Right forelimb (tissue), 1 donor: ENCODE data around the gene PPP1R9B.
A peak's percentile ranks its signal among the peaks of the same experiment; 100 is the strongest.

Experiments
- DNase-seq: peaks from one replicate; pipeline ENCODE4 v3.0.0-alpha.2; 2018

Gene PPP1R9B

DNA sequence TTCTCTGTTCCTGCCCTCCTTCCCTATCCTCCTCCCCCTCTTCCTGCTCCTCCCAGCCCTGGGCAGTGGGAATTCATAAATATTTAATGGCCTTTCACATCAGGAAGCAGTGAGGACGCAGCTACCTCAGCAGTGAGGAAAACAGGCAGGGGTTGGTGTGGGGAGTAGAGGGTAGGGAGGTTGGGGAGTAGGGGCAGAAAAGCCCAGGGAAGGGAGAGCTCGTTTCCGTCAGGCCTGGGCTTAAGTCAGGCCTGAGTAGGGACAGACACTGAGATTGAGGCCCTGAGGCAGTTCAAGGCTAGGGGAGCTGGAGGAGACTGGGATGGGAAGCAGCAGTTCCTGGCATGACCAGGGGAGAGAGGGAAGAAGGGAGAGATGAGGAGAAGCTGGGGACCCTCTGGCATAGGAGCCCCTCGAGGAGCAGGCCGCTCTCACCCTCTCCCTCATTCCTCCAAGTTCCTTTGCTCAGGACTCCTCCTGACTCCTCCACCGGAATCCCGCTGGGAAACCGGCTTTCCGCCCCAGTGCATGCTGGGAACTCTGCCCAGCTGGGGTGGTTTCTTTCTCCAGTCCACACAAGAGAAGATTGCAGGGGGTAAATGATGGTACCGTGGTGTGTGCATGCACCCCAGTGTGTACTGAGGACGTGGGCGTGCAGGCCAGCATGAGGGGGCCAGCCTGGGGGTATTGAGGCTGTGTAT lies 26.7 kb downstream of the PPP1R9B start:
- DNase-seq: no peak

DNA sequence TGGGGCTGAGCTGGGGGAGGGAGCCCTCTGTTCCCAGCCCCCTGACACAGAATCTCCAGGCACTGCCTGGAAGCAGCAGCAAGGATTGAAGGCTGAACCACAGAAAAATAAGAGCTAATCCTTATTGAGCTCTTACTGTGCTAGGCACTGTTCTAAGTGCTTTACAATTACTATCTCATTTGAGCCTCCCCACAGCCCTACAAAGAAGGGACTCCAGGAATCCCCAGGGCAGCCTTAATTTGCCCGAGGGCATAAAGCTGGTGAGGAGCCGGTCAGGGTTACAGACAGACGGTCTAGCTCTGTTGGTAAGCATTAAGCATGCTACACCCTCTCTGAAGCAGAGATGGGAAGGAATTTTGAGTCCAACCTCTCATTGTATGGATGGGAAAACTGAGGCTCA lies 27.5 kb downstream of the PPP1R9B start:
- no peak for DNase-seq

DNA sequence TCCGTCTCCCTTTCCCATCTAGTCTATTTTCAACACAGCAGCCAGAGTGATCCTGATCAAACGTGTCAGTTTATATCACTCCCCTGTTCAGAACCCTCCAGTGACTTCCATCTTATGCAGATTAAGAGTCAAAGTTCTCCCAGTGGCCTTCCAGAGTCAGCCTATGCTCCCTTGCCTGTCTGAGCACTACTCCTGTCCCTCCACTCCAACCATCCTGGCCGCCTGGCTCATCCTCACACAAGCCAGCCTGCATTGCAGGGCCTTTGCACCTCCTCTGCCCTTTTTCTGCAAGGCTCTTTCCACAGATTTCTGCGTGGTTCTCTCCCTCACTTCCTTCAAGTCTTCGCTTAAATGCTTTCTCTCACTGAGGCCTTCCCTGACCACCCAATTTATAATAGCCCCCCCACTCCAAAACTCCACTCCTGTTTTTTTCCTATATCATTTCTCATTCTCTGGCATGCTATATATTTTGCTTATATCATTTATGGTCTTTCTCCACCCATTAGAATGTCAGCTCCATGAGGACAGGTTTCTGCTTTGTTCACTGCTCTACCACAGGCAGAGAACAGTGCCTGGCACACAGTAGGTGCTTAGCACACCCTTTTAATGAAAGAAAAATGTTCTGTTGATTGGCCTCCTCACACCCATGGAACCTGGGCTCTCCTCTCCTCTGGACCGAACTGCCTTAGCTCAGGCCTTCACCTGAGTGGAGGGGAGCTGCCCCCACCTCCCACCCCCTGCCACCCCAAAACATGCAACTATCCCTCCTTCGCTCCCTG lies 29.8 kb downstream of the PPP1R9B start:
- DNase-seq: no peak

DNA sequence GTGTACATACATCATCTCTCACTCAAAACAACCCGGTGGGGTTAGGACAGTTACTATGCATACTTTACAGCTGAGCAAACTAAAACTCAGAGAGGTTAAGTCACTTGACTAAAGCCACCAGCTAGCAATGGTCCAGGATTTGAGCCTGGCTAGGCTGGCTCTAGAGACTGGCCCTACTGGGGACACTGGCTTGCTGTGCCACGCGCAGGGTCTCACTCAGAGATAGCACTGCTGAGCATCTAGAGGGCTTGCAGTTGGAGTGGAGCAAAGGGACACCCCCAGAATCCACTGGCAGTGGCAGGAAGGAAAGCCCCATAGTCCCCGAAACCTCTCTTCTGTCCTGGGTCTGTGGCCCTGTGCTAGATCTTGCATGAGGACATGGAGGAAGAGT lies 31.7 kb downstream of the PPP1R9B start:
- no peak for DNase-seq

DNA sequence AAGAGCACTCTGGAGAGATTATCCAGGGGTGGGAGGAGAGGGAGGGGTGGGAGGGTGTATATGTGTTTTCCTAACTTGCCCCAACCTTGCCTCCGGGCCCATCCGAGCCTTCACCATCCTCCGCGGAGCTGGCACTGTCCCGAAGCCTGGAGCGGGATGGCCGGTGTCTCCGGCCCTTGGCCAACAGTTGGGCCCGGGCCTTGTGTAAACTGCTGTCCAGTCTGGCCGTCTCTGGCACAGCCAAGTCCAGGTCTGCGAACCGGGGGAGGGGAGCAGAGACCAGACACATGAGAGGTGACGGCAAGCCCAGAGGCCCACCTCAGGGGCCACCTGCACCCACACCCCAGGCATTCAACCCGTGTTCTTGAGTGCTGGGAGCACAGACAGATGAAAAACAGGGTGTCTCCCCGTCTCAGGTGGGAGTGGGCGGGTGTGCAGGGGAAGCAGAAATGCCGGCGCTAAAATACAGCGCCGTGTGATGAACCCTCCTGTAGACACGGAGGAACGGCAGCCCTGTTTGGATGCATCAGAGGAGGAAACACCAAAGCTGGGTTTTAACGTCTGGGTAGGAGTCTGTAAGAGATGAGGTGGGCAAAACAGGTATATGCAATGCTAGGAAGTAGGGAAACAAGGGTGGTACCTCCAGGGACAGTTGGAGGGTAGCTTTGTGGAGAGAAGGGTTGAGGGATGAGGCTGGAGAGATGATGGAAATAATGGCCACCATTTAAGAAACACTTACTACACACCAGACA lies 32.2 kb downstream of the PPP1R9B start:
- no peak for DNase-seq

DNA sequence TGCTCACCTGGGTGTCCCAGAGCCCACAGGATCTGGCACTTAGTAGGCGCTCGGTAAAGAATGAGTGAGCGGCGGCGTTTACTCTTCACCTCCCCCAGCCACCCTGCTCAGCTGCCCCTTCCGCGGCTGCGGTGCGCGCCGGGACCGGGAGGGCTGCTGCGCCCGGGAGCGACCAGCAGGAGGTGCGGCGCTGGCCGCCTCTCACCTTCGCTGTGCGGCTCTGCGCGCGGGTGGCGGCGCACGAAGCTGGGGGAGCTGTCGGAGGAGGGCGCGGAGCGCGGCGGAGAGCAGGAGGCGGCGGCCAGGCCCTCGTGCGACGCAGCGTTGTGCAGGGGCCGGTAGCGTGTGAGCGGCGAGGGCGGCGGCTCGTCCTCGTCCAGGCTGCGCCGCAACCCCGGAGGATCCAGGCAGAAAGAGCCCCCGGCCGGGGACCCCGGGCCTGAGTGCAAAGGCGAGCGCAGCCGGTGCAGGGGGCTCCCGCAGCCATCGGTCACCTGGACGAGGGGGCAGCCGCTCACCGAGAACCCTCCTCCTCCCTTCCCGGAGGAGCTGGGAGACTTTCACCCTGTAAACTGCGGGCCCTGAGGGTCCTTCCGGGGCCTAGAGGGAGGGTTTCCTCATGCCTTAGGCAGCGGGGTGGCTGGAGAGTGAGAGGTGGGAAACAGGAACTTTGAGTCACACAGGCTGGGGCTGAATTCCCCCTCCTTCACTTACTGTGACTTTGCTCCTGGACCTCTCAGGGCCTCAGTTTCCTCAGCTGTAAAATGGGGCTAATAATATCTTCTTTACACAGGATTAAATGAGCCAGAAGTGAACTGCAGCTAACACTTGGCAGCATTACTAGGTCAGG lies 33.0 kb downstream of the PPP1R9B start:
- DNase-seq: peak; percentile 83

DNA sequence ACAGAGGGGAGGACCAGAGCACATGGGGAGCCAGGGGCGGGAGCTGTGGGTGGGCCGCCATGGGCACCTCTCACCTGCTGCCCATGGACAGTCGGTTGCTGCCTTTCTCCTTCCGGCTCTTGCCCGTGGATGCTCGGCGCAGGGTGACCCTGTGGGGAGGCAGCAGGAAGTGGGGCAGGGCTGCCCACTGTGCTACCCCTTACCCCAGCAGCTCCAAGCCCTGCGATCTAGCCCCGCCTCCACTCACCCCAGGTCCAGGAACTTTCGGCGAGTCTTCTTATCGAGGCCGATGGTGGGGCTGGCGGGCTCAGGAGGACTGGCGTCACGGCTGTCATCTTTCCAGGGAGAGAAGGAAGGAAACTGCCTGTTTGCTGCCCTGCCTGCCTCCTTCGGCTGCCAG lies 34.7 kb downstream of the PPP1R9B start:
- DNase-seq: no peak

DNA sequence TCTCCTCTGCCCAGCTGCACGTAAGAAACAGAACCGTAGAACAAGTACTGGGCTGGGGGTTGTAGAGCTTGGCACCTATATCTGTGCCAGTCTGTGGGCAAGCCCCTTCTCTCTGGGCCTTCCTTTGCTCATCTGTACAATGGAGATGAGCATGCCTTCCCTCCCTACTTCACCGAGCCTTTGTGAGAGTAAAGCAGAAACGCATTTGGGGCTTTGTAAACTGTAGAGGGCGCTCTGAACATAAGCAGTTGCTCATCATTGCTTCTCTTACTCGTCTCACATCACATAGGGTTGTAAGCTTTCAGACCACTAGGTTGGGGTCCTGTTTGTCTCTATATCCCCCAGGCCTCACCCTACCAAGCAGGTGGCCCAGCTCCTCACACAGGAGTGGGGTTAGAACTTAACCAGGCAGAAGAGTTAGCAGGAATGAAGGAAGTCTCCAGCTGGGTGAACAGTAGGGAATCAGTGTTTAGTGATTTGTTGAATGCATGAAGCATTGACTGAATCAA lies 35.6 kb downstream of the PPP1R9B start:
- DNase-seq: no peak

DNA sequence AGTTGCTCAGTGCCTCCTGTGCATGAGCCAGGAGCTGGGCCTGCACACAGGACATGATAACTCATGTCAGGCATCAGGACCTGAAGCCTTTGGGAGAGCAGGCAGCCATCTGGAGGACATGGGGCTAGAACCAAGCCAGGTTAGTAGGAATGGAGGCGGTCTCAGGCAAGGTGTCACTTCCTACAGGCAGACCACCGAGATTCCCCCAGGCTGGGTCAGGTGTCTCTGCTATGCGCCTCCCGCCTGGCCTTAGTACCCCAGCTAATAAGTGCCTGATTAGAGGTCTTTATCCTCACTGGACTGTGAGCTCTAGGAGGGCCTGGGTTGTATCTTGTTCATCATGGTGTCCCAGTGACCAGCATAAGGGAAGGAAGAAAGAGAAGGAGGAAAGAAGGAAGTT lies 36.1 kb downstream of the PPP1R9B start:
- DNase-seq: no peak

DNA sequence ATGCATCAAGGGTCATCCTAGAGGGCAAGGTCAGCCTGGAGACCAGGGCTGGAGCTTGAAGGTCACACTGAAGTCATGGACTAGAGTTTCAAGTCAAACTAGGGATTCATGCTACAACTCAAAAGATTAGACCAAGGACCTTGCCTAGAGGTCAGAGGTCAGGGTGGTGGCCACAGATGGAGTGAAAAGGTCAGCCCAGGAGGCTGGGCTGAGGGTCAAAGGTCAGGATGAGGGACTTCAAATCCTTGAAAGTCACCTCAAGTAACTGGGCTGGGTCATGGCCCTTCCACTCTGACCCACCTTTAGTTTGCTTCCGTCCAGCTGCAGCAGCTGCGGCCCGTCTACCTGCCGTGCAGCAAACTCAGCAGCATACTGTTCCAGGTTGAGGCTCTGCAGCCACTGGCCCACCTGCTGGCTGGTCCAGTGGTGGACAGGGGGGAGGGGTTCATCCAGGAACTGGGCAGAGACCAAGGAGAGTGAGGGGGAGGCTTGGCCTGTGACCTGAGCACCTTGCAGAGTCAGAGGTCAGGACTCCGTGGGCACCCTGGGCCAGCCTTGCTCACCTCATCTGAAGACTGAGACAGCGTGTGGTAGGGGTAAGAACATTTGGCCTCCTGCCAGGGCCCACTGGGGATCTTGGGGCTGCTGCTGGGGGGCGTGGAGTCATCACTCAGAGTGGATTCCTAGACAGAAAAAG lies 36.7 kb downstream of the PPP1R9B start:
- DNase-seq: no peak

DNA sequence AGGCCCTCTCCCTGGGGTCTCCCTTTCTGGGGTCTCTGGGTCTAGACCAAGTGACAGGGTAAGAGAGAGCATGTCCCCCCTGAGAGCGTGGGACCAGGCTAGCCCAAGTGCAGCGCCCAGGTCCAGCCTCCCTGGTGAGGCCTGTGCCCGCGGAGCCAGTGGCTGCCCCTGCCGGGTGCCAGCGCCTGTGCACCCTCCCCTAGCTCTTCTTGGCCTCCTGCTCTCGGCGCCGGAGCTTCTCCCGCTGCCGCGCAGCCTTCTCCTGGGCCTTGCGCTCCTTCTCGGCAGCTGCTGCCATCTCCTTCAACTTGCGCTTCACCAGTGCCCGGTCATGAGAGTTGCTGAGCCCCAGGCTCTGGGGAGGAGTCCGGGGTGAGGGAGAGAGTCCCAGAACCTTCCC lies 37.8 kb downstream of the PPP1R9B start:
- no peak for DNase-seq

DNA sequence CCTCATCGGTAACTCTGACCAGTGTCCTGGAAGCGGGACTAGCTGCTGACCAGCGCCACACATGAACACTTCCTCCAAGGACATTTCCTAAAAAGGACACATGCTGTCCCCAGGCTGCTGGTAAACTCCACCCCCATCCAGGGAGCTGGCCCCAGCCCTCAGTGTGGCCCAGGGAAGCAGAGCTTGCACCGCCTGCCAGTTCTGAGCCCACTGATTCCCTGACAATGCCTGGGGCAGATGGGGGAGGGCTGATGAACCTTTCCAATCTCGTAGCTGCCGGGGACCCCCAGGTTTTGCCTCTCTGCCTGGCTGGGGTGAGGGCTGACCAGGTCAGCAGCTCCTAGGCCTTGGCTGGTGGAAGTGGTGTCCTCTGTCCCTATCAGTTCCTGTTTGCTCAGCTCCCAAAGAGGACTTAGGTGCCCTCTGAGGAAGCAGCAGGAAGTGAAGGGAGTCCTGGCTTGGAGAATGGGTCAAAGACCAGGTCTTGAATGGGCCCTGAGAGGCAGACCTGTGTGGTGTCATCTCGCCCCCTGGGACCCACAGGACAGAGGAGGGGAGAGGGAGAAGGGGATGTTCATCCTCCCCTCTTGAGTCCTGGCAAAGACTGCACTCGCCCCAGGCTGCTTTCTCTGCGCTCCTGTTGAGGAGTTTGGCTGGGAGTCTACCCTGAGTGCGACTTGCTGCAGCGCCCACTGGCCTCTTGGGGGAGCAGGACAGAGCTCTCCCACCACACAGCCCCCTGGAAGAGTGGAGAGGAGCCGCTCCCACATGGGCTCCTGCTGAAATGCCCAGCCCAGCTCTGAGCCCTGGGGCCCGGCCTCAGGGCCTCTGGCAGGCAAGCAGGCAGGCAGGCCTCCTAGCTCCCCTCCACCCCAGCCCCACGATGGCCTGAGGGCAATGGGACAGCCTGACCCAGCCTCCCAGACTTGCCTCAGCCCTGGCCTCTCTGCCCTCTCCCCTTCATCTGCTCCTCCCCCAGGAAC lies 38.5 kb downstream of the PPP1R9B start:
- no peak for DNase-seq

DNA sequence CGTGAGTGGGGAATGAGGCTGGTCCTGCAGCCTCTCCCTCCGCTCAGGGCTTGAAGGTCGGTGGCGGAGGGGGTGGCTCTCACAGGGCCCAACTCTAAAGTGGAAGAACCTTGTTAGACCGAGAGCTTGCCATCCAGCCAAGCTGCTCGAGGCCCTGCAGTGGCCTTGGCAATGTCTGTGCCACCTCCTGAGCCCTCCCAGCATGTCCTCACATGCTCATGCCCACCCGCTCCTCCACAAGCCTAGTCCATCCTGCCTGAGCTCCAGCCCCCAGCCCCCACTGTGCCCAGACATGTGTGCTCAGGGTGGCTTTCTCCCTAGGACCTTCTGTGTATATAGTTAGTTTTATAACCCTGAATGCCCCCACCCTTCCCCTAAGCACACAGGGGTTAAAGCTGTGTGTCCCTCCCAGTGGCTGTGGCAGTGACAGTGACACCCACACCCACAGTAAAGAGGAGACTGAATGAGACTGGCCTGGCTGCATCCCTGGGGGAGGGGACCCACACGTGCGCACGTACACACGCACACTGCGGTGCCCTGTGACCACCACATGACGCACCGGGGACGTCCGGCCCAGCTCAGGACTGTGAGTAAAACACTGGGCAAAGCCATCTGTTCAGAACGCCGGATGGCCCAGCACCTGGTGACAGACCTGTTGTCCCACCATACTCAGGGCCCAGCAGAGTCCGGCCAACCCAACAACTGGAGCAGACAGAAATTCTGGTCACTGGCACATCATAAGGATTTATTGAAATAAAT lies 39.7 kb downstream of the PPP1R9B start:
- no peak for DNase-seq

DNA sequence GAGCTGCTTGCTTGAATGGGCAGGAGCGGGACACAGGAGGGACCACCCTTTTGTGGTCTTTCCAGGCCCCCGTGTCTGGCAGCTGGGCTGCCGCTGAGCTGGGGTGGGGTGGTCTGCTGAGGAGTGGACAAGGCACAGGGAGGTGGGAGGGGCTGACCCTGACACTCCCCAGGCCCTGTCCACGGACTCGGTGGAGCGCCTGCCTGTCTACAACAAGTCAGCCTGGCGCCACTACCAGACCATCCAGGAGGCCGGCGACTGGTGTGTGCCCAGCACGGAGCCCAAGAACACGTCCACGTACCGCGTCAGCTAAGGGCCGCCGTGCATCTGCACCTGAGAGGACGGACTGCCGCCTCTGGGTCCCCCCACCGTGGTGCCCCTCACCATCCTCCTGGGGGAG lies 40.7 kb downstream of the PPP1R9B start:
- DNase-seq: no peak

DNA sequence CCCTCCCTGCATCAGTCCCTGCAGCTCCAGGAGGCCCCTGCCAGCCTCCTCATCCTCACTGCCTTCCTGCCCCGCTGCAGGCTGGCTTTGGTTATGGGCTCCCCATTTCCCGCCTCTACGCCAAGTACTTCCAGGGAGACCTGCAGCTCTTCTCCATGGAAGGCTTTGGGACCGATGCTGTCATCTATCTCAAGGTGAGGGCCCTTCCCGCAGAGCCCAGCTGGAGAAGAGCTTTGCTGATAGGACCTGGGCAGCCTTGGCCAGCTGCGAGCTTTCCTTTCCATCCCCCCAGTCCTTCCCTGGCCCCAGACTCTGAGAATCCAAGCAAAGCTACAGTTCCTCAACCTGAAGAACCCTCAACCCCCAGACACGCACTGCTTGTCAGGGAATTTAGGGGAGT lies 41.3 kb downstream of the PPP1R9B start:
- DNase-seq: no peak

DNA sequence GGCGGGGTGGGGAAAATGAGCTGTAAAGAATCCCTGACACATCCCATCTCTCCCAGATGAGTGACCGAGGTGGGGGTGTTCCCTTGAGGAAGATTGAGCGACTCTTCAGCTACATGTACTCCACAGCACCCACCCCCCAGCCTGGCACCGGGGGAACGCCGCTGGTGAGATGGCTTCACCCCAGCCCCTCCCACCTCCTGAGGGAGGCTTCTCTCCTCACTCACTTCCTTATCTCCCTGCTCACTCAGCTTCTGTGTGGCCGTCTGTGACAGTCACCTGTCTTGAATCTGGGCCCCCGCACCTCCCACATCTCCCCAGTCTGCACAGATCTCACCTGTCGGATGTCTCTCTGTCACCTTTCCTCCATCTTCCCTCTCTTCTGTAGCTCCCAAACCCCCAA lies 41.9 kb downstream of the PPP1R9B start:
- DNase-seq: no peak

DNA sequence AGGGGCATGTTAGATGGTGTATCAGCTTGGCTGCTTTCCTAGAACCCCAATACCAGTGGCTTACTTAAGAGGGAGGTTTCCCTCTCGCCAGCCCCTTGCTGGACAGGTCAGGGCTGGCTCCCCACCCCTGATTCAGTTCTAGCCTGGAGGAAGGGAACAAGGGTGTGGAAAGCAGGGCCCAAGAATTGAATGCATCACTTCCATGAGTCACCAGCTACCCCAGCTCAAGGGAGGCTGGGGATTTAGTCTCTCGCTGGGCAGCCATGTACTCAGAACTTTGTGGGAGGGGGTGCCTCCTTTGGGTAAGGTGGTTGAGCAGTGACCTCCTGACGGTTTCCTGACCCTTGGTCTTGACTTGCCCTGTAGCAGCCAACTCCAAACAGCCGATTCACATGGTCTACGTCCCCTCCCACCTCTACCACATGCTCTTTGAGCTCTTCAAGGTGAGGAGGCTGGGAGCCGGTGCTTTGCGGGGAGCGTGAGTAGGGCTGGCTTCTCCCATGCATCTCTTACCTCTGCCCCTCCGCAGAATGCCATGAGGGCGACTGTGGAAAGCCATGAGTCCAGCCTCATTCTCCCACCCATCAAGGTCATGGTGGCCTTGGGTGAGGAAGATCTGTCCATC lies 42.6 kb downstream of the PPP1R9B start:
- no peak for DNase-seq

DNA sequence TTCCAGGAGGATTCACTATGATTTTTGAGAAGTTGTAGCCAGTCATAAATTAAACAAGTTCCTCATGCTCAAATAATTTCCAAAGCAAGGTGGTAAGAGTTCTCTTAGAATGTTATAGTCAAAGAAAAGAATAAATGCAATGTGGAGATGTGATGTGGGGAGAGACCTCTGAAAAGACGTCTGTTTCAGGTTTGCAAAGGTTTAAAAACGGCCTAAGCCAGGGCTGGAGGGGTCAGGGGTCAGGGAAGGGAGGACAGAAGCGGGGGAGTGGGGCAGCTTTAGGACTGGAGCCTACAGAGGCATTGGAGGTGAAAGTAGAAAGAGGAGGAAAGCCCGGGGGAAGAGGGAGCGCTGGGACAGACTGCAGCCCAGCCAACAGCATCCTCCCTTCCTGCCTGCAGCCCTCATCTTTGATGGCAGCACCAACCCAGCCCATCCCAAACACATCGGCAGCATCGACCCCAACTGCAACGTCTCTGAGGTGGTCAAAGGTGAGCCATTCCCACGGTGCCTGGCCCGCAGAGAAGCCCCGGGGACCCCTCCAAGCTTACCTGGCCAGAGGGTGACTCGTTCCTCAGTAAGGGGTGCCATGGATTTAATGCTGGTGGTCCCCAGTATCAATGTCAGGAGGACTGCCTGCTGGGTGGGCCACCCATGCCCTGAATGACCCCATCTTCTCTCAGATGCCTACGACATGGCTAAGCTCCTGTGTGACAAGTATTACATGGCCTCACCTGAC lies 43.9 kb downstream of the PPP1R9B start:
- DNase-seq: no peak

DNA sequence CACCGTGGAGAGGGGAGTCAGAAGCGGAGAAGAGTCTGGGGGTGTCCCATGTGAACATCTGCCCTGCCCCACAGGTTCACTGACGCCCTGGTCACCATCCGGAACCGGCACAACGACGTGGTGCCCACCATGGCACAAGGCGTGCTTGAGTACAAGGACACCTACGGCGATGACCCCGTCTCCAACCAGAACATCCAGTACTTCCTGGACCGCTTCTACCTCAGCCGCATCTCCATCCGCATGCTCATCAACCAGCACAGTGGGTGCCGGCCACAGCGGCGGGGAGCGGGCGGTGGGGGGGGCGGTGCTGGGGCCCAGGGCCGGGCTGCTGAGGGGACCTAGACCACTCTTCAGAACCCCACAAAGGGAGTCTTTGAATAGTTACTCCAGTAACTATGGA lies 44.7 kb downstream of the PPP1R9B start:
- DNase-seq: no peak
